ENCODE data around the gene DAPK2. TPM values are rescaled to one million over a fixed set of nuclear protein-coding genes. Genes with fewer than 3 reads are reported as not detected.

Gene DAPK2
- total and polyA plus RNA-seq, 2 experiments from 2014 or later: 5.8 to 7.5 TPM

- Histone ChIP-seq H3K27ac (no peak overlapping the region), H3K27me3 (replicated peaks; ENCODE audit: insufficient read depth) (no peaks in the 10 kb centered on the region), H3K9me3 (ENCODE audit: low read depth) (no peaks in the 10 kb centered on the region), H2AFZ (no peak overlapping the region), H3K79me2 (ENCODE audit: insufficient read depth) (no peaks in the 10 kb centered on the region), H4K20me1 (ENCODE audit: insufficient read depth) (no peaks in the 10 kb centered on the region), H3F3A (ENCODE audit: insufficient read depth) (peaks cover 24% of the 10 kb centered on the region), H3K4me3 (no peak overlapping the region), H3K36me3 (ENCODE audit: low read depth) (no peaks in the 10 kb centered on the region), H3K9me2 (ENCODE audit: insufficient read depth) (no peaks in the 10 kb centered on the region), H3K4me1 (ENCODE audit: insufficient read depth) (peaks cover 27% of the 10 kb centered on the region), H3K4me2 (ENCODE audit: unreplicated experiment) (no peak overlapping the region), H3K9ac (no peak overlapping the region)
- no peak for DNase-seq
- in situ Hi-C loops (cut with MboI): no loop called here
- 76 to 86% methylated on average over 2 of the region's 2 CpGs for WGBS, 2 experiments (ENCODE audit: low coverage in 1 of 2, low lambda C conversion rate in 2 of 2, missing lambda C conversion rate in 2 of 2)
- TF ChIP-seq EZH2phosphoT487 (IDR thresholded peaks at IDR 0.05; ENCODE audit: insufficient read depth, low read depth): no peak
- no peak for TF ChIP-seq EZH2 (IDR thresholded peaks at IDR 0.05; ENCODE audit: insufficient read depth, poor library complexity, severe bottlenecking)
These were observed 92.8 kb downstream of the DAPK2 start for GRCh38 chr15:63953524-63953923.

GRCh38 chr15:63950911-63951481 lies 95.3 kb downstream of the DAPK2 start:
- no peaks in the 10 kb centered on the region for H3K36me3 ChIP-seq (ENCODE audit: low read depth)
- TF ChIP-seq EZH2 (IDR thresholded peaks at IDR 0.05; ENCODE audit: insufficient read depth, poor library complexity, severe bottlenecking): no peak
- TF ChIP-seq EZH2phosphoT487 (IDR thresholded peaks at IDR 0.05; ENCODE audit: insufficient read depth, low read depth): 0 out of 2 replicates have a peak, but pooled peaks have one; percentile 47
- no peaks in the 10 kb centered on the region for H3K79me2 ChIP-seq (ENCODE audit: insufficient read depth)
- H3K9me2 ChIP-seq (ENCODE audit: insufficient read depth): no peaks in the 10 kb centered on the region
- WGBS, 2 experiments (ENCODE audit: low coverage in 1 of 2, low lambda C conversion rate in 2 of 2, missing lambda C conversion rate in 2 of 2): 29 to 30% methylated on average over 6 of the region's 6 CpGs
- no peak overlapping the region for H3K9ac ChIP-seq
- peak; percentile 91 for DNase-seq
- H3K4me3 ChIP-seq: no peak overlapping the region
- peak overlapping the region; percentile 40 for H3K4me2 ChIP-seq (ENCODE audit: unreplicated experiment)
- no peaks in the 10 kb centered on the region for H4K20me1 ChIP-seq (ENCODE audit: insufficient read depth)
- peaks cover 27% of the 10 kb centered on the region for H3K4me1 ChIP-seq (ENCODE audit: insufficient read depth)
- H2AFZ ChIP-seq: no peak overlapping the region
- H3K27me3 ChIP-seq (replicated peaks; ENCODE audit: insufficient read depth): no peaks in the 10 kb centered on the region
- peaks cover 24% of the 10 kb centered on the region for H3F3A ChIP-seq (ENCODE audit: insufficient read depth)
- peak overlapping the region; percentile 51 for H3K27ac ChIP-seq
- no peaks in the 10 kb centered on the region for H3K9me3 ChIP-seq (ENCODE audit: low read depth)
- in situ Hi-C loops (cut with MboI): no loop called here

- Histone ChIP-seq H3K9me3 (ENCODE audit: low read depth) (no peaks in the 10 kb centered on the region), H3K27ac (no peak overlapping the region), H4K20me1 (ENCODE audit: insufficient read depth) (no peaks in the 10 kb centered on the region), H3F3A (ENCODE audit: insufficient read depth) (peaks cover 24% of the 10 kb centered on the region), H3K36me3 (ENCODE audit: low read depth) (no peaks in the 10 kb centered on the region), H3K9ac (no peak overlapping the region), H3K4me2 (ENCODE audit: unreplicated experiment) (no peak overlapping the region), H3K9me2 (ENCODE audit: insufficient read depth) (no peaks in the 10 kb centered on the region), H3K4me3 (no peak overlapping the region), H3K4me1 (ENCODE audit: insufficient read depth) (peaks cover 27% of the 10 kb centered on the region), H2AFZ (no peak overlapping the region), H3K27me3 (replicated peaks; ENCODE audit: insufficient read depth) (no peaks in the 10 kb centered on the region), H3K79me2 (ENCODE audit: insufficient read depth) (no peaks in the 10 kb centered on the region)
- DNase-seq: no peak
- no peak for TF ChIP-seq EZH2 (IDR thresholded peaks at IDR 0.05; ENCODE audit: insufficient read depth, poor library complexity, severe bottlenecking)
- TF ChIP-seq EZH2phosphoT487 (IDR thresholded peaks at IDR 0.05; ENCODE audit: insufficient read depth, low read depth): no peak
- WGBS, 2 experiments (ENCODE audit: low coverage in 1 of 2, low lambda C conversion rate in 2 of 2, missing lambda C conversion rate in 2 of 2): 96 to 100% methylated on average over 2 of the region's 2 CpGs
- in situ Hi-C loops (cut with MboI): no loop called here
These were observed 97.3 kb downstream of the DAPK2 start for GRCh38 chr15:63948971-63949370.

GRCh38 chr15:63948436-63948835 lies 97.8 kb downstream of the DAPK2 start:
- 93 to 96% methylated on average over 5 of the region's 5 CpGs for WGBS, 2 experiments (ENCODE audit: low coverage in 1 of 2, low lambda C conversion rate in 2 of 2, missing lambda C conversion rate in 2 of 2)
- Histone ChIP-seq H3K9me3 (ENCODE audit: low read depth) (no peaks in the 10 kb centered on the region), H3K9ac (no peak overlapping the region), H3K27ac (no peak overlapping the region), H3K4me1 (ENCODE audit: insufficient read depth) (peaks cover 27% of the 10 kb centered on the region), H3K27me3 (replicated peaks; ENCODE audit: insufficient read depth) (no peaks in the 10 kb centered on the region), H4K20me1 (ENCODE audit: insufficient read depth) (no peaks in the 10 kb centered on the region), H3K4me3 (no peak overlapping the region), H3K79me2 (ENCODE audit: insufficient read depth) (no peaks in the 10 kb centered on the region), H3F3A (ENCODE audit: insufficient read depth) (peaks cover 24% of the 10 kb centered on the region), H3K4me2 (ENCODE audit: unreplicated experiment) (no peak overlapping the region), H3K9me2 (ENCODE audit: insufficient read depth) (no peaks in the 10 kb centered on the region), H3K36me3 (ENCODE audit: low read depth) (no peaks in the 10 kb centered on the region), H2AFZ (no peak overlapping the region)
- in situ Hi-C loops (cut with MboI): no loop called here
- DNase-seq: no peak
- TF ChIP-seq EZH2 (IDR thresholded peaks at IDR 0.05; ENCODE audit: insufficient read depth, poor library complexity, severe bottlenecking): no peak
- no peak for TF ChIP-seq EZH2phosphoT487 (IDR thresholded peaks at IDR 0.05; ENCODE audit: insufficient read depth, low read depth)

Data from GM23248 (cell line).